Endodermal cell (in vitro differentiated cells): ENCODE measurements around the gene TCOF1. TPM values are rescaled to one million over a fixed set of nuclear protein-coding genes. Genes with fewer than 3 reads are reported as not detected.

Experiments
- DNase-seq: peaks from one replicate; pipeline ENCODE4 v3.0.0-alpha.2; 2017
- H3K27ac ChIP-seq: 2 replicates; pipeline ENCODE4 v1.5.1; 2013; ENCODE audit warnings: mild to moderate bottlenecking, low read depth, low read length, moderate library complexity
- H3K27me3 ChIP-seq: 2 replicates; pipeline ENCODE4 v1.6.1; 2013; ENCODE audit warnings: mild to moderate bottlenecking, low read length, moderate library complexity; ENCODE audit not compliant: insufficient read depth, control insufficient read depth, poor library complexity, severe bottlenecking
- H3K36me3 ChIP-seq: 2 replicates; pipeline ENCODE4 v1.7.0; 2013; ENCODE audit warnings: mild to moderate bottlenecking, low read length, moderate library complexity; ENCODE audit not compliant: control insufficient read depth, insufficient read depth
- H3K4me1 ChIP-seq: one replicate; pipeline ENCODE4 v1.7.0; 2013; ENCODE audit warnings: low read length; ENCODE audit not compliant: control insufficient read depth, insufficient read depth
- H3K4me3 ChIP-seq: 2 replicates; pipeline ENCODE4 v1.5.1; 2013; ENCODE audit warnings: mild to moderate bottlenecking, low read length, moderate library complexity
- H3K9ac ChIP-seq: 2 replicates; pipeline ENCODE4 v1.6.1; 2013; ENCODE audit warnings: mild to moderate bottlenecking, low read length, moderate library complexity; ENCODE audit not compliant: poor library complexity, severe bottlenecking; ENCODE audit errors: extremely low read depth
- H3K9me3 ChIP-seq: 2 replicates; pipeline ENCODE4 v1.6.1; 2013; ENCODE audit warnings: mild to moderate bottlenecking, low read length, moderate library complexity; ENCODE audit not compliant: control insufficient read depth
- H3K27ac Mint-ChIP-seq: 2 replicates; pipeline ENCODE4 v1.8.0; 2020; ENCODE audit warnings: mixed read lengths
- H3K27me3 Mint-ChIP-seq: 2 replicates; pipeline ENCODE4 v1.8.0; 2021; ENCODE audit warnings: mild to moderate bottlenecking, mixed read lengths; ENCODE audit not compliant: insufficient read depth
- H3K36me3 Mint-ChIP-seq: 2 replicates; pipeline ENCODE4 v1.8.0; 2020; ENCODE audit warnings: low read depth, mixed read lengths
- H3K4me1 Mint-ChIP-seq: 2 replicates; pipeline ENCODE4 v1.8.0; 2020; ENCODE audit warnings: mixed read lengths
- H3K4me3 Mint-ChIP-seq: 2 replicates; pipeline ENCODE4 v1.8.0; 2020; ENCODE audit warnings: mild to moderate bottlenecking, moderate library complexity, mixed read lengths
- H3K9me3 Mint-ChIP-seq: 2 replicates; pipeline ENCODE4 v1.8.0; 2020; ENCODE audit warnings: mild to moderate bottlenecking, mixed read lengths
- WGBS, 2 experiments: methylation state at CpG; one replicate each; pipeline versions ENCODE4 v1.1.5 to v1.1.7; 2013; ENCODE audit warnings: missing lambda C conversion rate in 2 of 2, mixed read lengths in 1 of 2; ENCODE audit not compliant: insufficient coverage in 1 of 2, insufficient read length in 1 of 2; 5-methylcytosine and 5-hydroxymethylcytosine counted together
- total RNA-seq, 2 donors: library from RNA; stranded (reverse); fragmentation: NEBNext Ultra II Directional in 1 of 2; extraction: Animal tissue kit (Norgen Biotek cat#: 25700) in 1 of 2; gene quantifications; 2 replicates in 1 of 2; 3 replicates in 1 of 2; pipeline ENCODE4 v1.2.1, GENCODE V29; 2021
- TF ChIP-seq, protein P1 (sequence below): fragments of 200-600 bp; sonication (generic); conservative IDR thresholded peaks from 2 replicates; pipeline ENCODE4 v1.5.0; 2021; ENCODE audit warnings: antibody characterized with exemption, mild to moderate bottlenecking

The TCOF1 gene
- total RNA-seq, 2 donors from 2014 or later, result 88.8 to 107 TPM

DNA sequence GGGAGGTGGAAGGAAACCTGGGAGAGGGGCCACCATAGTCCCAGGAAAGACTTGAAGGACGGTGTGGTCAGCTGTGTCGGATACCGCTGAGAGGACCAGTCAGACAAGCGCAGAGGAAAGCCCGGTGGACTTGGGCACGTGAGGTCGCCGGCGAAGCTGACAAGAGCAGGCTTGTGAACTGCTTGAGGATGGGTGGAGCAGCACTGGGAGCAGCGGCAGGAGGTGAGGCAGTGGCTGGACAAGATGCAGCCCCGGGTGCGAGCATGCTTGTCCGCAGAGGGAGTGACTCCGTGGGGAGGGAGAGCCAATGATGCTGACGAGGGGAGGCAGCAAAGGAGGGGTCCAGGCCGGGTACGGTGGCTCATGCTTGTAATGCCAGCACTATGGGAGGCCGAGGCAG lies 73.6 kb downstream of the TCOF1 start:
- H3K9me3 Mint-ChIP-seq, result no peaks in the 10 kb centered on the region
- TF ChIP-seq, protein P1, sequence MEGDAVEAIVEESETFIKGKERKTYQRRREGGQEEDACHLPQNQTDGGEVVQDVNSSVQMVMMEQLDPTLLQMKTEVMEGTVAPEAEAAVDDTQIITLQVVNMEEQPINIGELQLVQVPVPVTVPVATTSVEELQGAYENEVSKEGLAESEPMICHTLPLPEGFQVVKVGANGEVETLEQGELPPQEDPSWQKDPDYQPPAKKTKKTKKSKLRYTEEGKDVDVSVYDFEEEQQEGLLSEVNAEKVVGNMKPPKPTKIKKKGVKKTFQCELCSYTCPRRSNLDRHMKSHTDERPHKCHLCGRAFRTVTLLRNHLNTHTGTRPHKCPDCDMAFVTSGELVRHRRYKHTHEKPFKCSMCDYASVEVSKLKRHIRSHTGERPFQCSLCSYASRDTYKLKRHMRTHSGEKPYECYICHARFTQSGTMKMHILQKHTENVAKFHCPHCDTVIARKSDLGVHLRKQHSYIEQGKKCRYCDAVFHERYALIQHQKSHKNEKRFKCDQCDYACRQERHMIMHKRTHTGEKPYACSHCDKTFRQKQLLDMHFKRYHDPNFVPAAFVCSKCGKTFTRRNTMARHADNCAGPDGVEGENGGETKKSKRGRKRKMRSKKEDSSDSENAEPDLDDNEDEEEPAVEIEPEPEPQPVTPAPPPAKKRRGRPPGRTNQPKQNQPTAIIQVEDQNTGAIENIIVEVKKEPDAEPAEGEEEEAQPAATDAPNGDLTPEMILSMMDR, result no peak
- H3K27ac Mint-ChIP-seq, result no peak overlapping the region
- Histone ChIP-seq H3K4me3 (no peak overlapping the region), H3K9me3 (no peaks in the 10 kb centered on the region), H3K36me3 (no peaks in the 10 kb centered on the region), H3K27me3 (no peaks in the 10 kb centered on the region), H3K27ac (no peak overlapping the region), H3K4me1 (no peaks in the 10 kb centered on the region), H3K9ac (no peak overlapping the region)
- H3K4me1 Mint-ChIP-seq, result peaks cover 5% of the 10 kb centered on the region
- H3K4me3 Mint-ChIP-seq, result no peak overlapping the region
- H3K36me3 Mint-ChIP-seq, result no peaks in the 10 kb centered on the region
- WGBS, 2 experiments, result 91 to 95% methylated on average over 17 to 18 of the region's 18 CpGs
- peaks cover 2% of the 10 kb centered on the region for H3K27me3 Mint-ChIP-seq
- DNase-seq, result no peak

DNA sequence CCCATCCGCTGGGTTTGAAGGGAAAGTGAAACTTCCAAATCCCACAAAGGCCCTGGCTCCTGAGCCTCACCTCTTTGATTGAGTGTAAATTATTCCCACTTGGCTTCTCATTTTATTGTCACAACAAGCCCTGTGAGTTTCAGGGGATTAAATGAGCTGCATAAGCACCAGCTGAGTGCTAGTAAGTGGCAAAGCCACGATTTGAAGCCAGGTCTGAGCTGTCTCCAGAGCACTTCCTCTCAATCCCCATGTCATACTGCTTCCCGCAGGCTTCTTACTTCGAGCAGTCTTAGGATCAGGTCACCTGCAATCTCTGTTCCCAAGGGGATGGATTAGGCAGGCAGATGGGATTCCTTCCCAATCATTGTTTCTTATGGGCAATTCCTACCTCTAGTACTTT lies 74.1 kb downstream of the TCOF1 start:
- H3K9me3 ChIP-seq, result no peaks in the 10 kb centered on the region
- Mint-ChIP-seq H3K27me3 (peaks cover 2% of the 10 kb centered on the region), H3K4me3 (no peak overlapping the region), H3K9me3 (no peaks in the 10 kb centered on the region), H3K36me3 (no peaks in the 10 kb centered on the region), H3K4me1 (peaks cover 5% of the 10 kb centered on the region), H3K27ac (peak overlapping the region; percentile 28)
- no peak overlapping the region for H3K9ac ChIP-seq
- H3K27me3 ChIP-seq, result no peaks in the 10 kb centered on the region
- no peak for DNase-seq
- H3K36me3 ChIP-seq, result no peaks in the 10 kb centered on the region
- no peak overlapping the region for H3K4me3 ChIP-seq
- 69 to 83% methylated on average over 4 of the region's 4 CpGs for WGBS, 2 experiments
- no peaks in the 10 kb centered on the region for H3K4me1 ChIP-seq
- TF ChIP-seq, protein P1, result no peak
- H3K27ac ChIP-seq, result no peak overlapping the region

DNA sequence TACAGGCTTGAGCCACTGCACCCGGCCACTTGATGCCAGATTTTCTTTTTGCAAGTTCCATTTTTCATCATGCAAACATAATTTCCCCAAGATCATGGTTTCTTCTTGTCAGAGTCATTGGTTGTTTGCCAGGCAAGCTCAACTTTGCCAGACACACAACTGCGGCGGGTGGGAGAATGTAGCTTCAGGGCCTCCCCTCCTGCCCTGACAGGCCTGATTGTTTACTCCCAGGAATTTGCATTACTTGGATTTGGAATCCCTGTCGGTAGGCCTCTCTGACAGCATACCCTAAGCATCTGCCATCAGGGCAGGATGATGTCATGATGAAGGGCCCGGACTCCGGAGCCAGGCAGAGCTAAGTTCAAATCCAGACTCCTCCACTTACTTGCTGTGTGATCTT lies 77.0 kb downstream of the TCOF1 start:
- Histone ChIP-seq H3K4me3 (no peak overlapping the region), H3K9me3 (no peaks in the 10 kb centered on the region), H3K27me3 (no peaks in the 10 kb centered on the region), H3K4me1 (no peaks in the 10 kb centered on the region), H3K27ac (no peak overlapping the region), H3K9ac (no peak overlapping the region), H3K36me3 (no peaks in the 10 kb centered on the region)
- peaks cover 3% of the 10 kb centered on the region for H3K27me3 Mint-ChIP-seq
- H3K4me3 Mint-ChIP-seq, result no peak overlapping the region
- WGBS, 2 experiments, result 81% methylated on average over 5 to 6 of the region's 6 CpGs
- TF ChIP-seq, protein P1, result no peak
- no peaks in the 10 kb centered on the region for H3K36me3 Mint-ChIP-seq
- H3K4me1 Mint-ChIP-seq, result peaks cover 5% of the 10 kb centered on the region
- no peak overlapping the region for H3K27ac Mint-ChIP-seq
- DNase-seq, result no peak
- H3K9me3 Mint-ChIP-seq, result no peaks in the 10 kb centered on the region
